AG04449 (cell line): ENCODE results near the gene ERCC6L.
"Not testable (repeated sequence)": the region's sequence is repeated elsewhere in the genome, so short reads cannot be mapped to it uniquely, and the experiment has no call there.

Experiments
- CTCF ChIA-PET: fragments of 350-600 bp; formaldehyde crosslinking; extraction: SDS; loops from one replicate; lab custom pipeline; 2021; ENCODE audit warnings: antibody characterized with exemption; lab: Yijun Ruan, JAX
- POLR2A ChIA-PET: fragments of 400-600, 350-600 bp; formaldehyde crosslinking; extraction: SDS; loops from one replicate; lab custom pipeline; 2020; ENCODE audit warnings: antibody characterized with exemption, inconsistent platforms; lab: Yijun Ruan, JAX
- DNase-seq: peaks from one replicate; pipeline ENCODE4 v3.0.0-alpha.2; 2010; ENCODE audit warnings: low read depth, low spot score
- H3K4me3 ChIP-seq: 2 replicates; pipeline ENCODE4 v1.5.1; 2011; ENCODE audit warnings: low read depth, mild to moderate bottlenecking, control low read depth, low read length
- CTCF ChIP-seq: IDR thresholded peaks from one replicate; pipeline ENCODE4 v1.5.1; 2011; ENCODE audit warnings: mild to moderate bottlenecking, moderate library complexity, low read length, control low read depth, inconsistent platforms; ENCODE audit not compliant: insufficient read depth; ENCODE audit errors: missing control alignments

The ERCC6L gene

GRCh38 chrX:72243472-72243871 lies 4.6 kb upstream of the ERCC6L start:
- DNase-seq, result no peak
- CTCF ChIA-PET, result interaction anchor here (0.6 to 4.4 kb wide), 7 partner anchors 10 to 296 kb away, joined by 3 to 31 read pairs (median 4); partner anchors contain the start of gene RPS4X
- TF ChIP-seq CTCF, result no peak
- POLR2A ChIA-PET, result no interaction called here
- H3K4me3 ChIP-seq, result no peak overlapping the region

- CTCF ChIA-PET, result no interaction called here
- POLR2A ChIA-PET, result no interaction called here
- no peak for TF ChIP-seq CTCF
These were observed 2.1 kb upstream of the ERCC6L start for GRCh38 chrX:72240976-72241375.

GRCh38 chrX:72238183-72238582 lies 644 bp downstream of the ERCC6L start:
- peak overlapping the region; percentile 60 for H3K4me3 ChIP-seq
- ChIA-PET POLR2A (interaction anchor here (0.7 kb wide), 1 partner anchor 76 kb away, joined by 4 read pairs; no protein-coding TSS in a partner anchor), CTCF (interaction anchor here (0.5 to 1.4 kb wide), 7 partner anchors 9 to 336 kb away, joined by 3 to 4 read pairs (median 3); no protein-coding TSS in a partner anchor)
- no peak for TF ChIP-seq CTCF
- no peak for DNase-seq

More at GRCh38 chrX:72240976-72241375, 2.1 kb upstream of the ERCC6L start:
- no peak for DNase-seq
- no peak overlapping the region for H3K4me3 ChIP-seq

- POLR2A ChIA-PET, result no interaction called here
- CTCF ChIA-PET, result interaction anchor here (1.1 kb wide), 1 partner anchor 41 kb away, joined by 3 read pairs; no protein-coding TSS in a partner anchor
- H3K4me3 ChIP-seq, result no peak overlapping the region
- TF ChIP-seq CTCF, result no peak
- no peak for DNase-seq
These were observed 2.0 kb downstream of the ERCC6L start for GRCh38 chrX:72236841-72237240.

GRCh38 chrX:72230290-72230689 lies 8.5 kb downstream of the ERCC6L start:
- ChIA-PET POLR2A (no interaction called here), CTCF (no interaction called here)
- TF ChIP-seq CTCF, result no peak
- H3K4me3 ChIP-seq, result no peak overlapping the region
- DNase-seq, result no peak

- CTCF ChIA-PET, H3K4me3 ChIP-seq, DNase-seq, POLR2A ChIA-PET: not testable (repeated sequence)
These were observed 18.5 kb downstream of the ERCC6L start for GRCh38 chrX:72220375-72220774.

- H3K4me3 ChIP-seq, result no peak overlapping the region
- ChIA-PET CTCF (no interaction called here), POLR2A (interaction anchor here (1.5 kb wide), 1 partner anchor 60 kb away, joined by 3 read pairs; the partner anchor contains the start of gene RPS4X)
- TF ChIP-seq CTCF, result no peak
- no peak for DNase-seq
These were observed 21.9 kb downstream of the ERCC6L start for GRCh38 chrX:72216973-72217372.
